NCI-H524 treated with DMSO at 0.1 percent for 48 hours (cell line): ENCODE measurements around the gene PAPSS2.

ENCODE experiments used
- DNase-seq: peaks from one replicate; lab custom pipeline; 2025; lab: John Stamatoyannopoulos, UW

Gene PAPSS2

DNA sequence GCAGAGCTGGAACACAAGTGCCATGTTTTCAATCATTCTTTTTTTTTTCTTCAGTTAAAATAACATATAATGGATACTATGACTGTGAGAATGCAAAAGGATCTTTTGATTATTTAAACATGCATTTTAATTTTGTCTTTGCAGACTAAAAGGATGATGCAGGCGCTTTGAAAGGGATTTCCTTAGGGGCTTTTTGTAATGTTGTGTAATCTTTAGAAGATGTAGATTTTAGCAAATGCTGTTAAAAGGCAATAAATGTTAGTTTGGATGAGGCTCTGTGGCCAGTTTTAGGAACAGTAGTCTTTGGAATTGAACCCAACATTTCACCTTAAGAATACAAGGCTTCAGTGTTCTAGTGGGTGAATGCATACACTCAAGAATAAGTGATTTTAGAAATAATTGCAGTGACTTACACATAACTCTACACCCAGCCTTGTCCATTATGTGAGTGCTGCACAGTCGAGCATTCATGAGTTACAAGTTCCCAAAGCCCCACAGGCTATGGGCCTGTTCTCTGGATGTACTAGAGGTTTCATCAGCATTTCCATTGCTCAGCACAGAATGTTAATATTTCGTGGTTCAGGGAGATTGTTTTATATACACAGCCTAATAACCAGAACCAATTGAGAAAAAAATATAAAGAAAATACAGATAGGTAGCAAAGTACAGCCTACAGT lies 11.6 kb downstream of the PAPSS2 start:
- DNase-seq = no peak

- DNase-seq = no peak
Observed at GRCh38 chr10:87672551-87672950, 12.9 kb downstream of the PAPSS2 start.

GRCh38 chr10:87674943-87675342 lies 15.3 kb downstream of the PAPSS2 start:
- DNase-seq = no peak

DNA sequence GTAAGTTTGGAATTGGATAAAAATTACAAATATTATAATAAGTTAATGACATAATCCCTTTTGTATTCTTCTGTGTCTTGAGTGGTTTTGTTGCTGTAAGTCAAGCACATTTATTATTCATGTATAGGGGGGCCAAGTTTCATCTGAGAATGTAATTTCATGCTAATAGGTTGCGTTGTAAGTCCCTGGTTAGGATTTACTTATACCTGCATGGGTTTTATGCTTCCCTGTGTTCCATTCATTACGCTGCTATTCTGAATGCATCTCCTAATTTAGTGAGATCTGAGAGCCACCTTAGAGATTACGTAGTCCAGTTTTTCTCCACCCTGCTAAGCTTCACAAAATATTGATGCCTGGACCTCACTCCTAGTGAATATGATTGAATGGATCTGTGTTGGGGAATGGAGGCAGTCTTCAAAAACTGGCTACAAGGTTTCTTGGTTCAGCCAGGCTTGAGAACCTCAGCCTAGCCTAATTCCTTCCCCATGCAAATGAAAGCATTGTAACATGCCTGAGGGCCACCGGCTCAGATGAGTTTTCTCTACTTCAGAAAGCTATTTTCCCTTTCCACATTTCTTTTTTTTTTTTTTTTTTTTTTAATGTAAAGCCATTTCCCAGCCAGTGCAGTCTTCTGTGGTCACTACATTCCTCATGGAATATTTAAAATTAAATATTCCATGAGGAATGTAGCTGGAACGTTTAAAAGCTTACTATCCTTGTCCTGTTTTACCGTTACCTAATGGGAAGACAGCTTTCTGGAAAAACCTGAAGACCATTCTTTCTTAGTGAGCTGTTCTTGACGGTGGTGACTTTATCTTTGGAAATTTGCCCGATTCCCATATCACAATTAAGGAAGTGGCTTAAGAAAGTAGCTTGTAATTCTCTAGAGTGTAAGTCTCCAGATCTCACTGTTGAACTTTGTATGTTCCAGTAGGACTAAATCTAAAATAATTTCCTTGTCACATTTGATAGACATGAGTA lies 16.0 kb downstream of the PAPSS2 start:
- no peak for DNase-seq

GRCh38 chr10:87677595-87677994 lies 17.9 kb downstream of the PAPSS2 start:
- no peak for DNase-seq

DNA sequence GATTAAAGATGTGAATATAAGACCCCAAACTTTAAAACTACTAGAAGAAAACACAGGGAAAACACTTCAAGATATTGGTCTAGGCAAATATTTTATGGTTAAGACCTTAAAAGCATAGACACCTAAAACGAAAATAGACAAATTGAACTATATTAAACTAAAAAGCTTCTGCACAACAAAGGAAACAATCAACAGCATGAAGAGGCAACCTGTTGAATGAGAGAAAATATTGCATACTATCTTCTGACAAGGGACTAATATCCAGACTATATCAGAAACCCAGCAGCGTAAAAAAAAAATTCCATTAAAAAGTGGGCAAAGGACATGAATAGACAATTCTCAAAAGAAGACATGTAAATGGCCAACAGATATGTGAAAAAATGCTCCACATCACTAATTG lies 18.6 kb downstream of the PAPSS2 start:
- DNase-seq = no peak

GRCh38 chr10:87683356-87683755 lies 23.7 kb downstream of the PAPSS2 start:
- no peak for DNase-seq

GRCh38 chr10:87684001-87684638 lies 24.4 kb downstream of the PAPSS2 start:
- DNase-seq = no peak

DNA sequence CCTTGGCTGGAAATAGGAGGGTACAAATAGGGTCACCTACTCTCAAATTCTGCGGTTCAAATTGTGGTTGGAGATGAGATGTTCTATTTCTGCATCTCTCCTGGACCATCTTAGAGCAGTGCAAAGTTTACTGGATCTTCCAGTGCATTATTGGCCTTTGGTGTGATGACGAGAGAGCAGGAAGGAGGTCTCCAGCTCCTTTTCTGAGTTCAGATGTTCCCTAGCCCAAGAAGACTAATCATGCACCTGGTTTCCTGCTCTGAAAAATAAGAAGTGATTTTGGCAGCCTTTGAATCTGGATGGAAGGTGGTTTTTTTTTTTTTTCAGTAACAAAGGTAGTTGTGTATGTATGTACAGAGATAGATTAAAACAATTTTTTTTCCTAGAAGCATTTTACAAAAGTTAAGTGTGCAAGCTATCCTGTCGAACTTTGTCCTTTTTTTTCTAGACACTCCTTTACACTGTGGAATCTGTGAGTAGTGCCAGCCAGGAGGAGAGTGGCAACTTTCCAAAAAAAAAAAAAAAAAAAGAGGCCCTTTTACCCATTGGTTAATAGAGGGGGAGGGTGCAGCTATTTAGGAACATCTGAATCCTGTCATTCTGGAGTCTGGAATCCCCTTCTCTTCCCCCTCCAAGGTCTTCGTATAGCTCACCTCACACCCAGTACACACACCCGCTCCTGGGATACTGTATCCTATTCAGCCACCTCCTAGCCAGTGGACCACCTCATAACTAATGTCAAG lies 26.3 kb downstream of the PAPSS2 start:
- no peak for DNase-seq

- no peak for DNase-seq
Observed at GRCh38 chr10:87691506-87692070, 31.9 kb downstream of the PAPSS2 start.

GRCh38 chr10:87692956-87693484 lies 33.3 kb downstream of the PAPSS2 start:
- DNase-seq = no peak

GRCh38 chr10:87694011-87694794 lies 34.5 kb downstream of the PAPSS2 start:
- no peak for DNase-seq

DNA sequence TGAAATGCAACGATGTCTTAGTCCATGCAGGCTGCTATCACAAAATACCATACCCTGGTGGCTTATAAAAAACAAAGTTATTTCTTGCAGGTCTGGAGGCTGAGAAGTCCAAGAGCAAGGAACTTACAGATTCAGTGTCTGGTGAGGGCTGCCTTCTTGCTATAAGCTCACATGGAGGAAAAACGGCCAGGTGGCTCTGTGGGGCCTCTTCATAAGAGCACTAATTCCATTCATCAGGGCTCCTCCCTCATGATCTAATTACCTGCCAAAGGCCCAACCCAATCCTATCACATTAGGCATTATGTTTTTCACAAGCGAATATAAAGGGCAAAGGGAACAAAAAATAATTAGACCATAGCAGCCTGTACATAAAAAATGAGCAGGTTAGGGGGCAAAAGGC lies 35.4 kb downstream of the PAPSS2 start:
- DNase-seq = no peak

GRCh38 chr10:87696922-87697745 lies 37.5 kb downstream of the PAPSS2 start:
- no peak for DNase-seq

- no peak for DNase-seq
Observed at GRCh38 chr10:87700031-87700796, 40.5 kb downstream of the PAPSS2 start.

DNA sequence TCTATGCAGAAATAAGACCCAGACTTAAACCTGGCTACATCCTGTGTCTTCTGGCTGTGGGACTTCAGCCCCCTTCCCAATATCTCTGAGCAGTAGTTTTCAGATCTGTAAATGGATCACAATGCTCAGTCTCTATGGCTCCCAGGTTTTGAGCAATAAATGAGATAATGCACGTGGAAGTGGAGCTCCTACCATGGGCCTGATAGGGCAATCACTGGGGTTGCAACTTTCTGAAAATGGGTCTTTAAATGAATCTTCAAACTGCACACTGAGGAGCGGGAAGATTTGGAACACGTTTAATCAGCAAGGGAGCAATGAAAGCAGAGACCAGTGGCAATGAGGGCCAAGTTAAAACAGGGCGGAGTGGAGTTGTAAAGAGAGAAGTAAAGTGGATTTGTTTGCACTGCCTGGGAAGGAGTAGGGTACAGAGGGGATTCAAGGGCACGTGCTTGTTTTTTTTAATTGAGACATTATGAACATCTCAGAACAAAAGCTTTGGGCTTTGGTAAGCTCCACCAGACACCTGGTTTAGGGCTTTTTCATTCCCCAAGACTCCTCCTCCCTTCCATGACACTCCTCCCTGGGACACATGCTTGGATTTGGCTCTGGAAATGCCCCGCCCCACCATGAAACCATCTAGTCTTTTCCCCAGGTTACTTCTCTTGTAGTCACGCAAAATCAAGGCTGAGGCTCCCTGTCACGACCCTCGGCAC lies 42.7 kb downstream of the PAPSS2 start:
- no peak for DNase-seq

DNA sequence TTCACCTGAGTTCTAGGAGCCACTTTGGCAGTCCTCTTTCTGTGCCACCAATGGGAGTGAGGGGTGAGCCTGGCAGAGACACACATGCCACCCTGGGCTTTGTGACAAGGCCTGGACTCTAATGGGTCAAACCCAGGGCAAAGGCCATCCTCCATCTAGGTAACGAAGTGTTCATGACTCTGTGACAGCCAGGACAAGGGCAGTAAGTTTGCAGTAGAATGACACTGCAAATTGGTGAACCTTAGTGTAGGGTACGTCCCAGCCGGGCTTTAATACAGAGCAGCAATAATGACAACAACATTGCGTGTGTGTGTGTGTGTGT lies 43.3 kb downstream of the PAPSS2 start:
- DNase-seq = no peak

DNA sequence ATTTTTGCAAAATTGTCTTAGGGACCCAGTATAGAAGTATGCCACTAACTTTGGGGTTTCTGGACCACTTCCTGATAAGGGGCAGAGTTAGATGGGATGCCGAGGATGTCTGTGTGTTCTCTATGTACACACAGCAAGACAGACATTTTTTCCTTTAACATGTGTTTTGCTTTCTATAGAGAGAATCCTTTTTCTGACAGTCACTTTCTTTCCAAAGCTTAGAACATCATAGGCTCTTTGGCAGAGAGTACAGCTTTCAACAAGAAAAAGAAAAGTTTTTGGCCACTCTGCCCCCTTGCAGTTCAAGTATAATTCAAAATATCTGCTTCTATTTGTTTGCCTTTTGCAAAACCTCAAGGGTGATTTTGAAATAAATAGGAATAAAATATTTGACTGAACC lies 44.1 kb downstream of the PAPSS2 start:
- DNase-seq = no peak
